PC-9 (cell line): ENCODE results near the gene ACCS.

Experiments
- CTCF ChIP-seq: fragments of 200-600 bp; sonication (generic); conservative IDR thresholded peaks from 2 replicates; pipeline ENCODE4 v1.6.1; 2017; ENCODE audit warnings: mixed run types, antibody characterized with exemption, mild to moderate bottlenecking, moderate library complexity
- EZH2 ChIP-seq: fragments of 200-600 bp; sonication (generic); IDR thresholded peaks from 2 replicates; pipeline ENCODE4 v1.8.0; 2017; ENCODE audit warnings: antibody characterized with exemption, low read depth

GRCh38 chr11:44029507-44029845 is 36.6 kb upstream of the ACCS start:
- TF ChIP-seq EZH2 (no peak), CTCF (no peak)
